NT2/D1 (cell line): Measurements from ENCODE around the gene BSND.

Experiments
- YY1 ChIP-seq: IDR thresholded peaks from 2 replicates; pipeline ENCODE4 v1.6.1; 2011; ENCODE audit not compliant: insufficient read length, insufficient read depth
- ZNF274 ChIP-seq: IDR thresholded peaks from 2 replicates; pipeline ENCODE4 v1.6.1; 2011; ENCODE audit warnings: mild to moderate bottlenecking, low read depth, low read length

DNA sequence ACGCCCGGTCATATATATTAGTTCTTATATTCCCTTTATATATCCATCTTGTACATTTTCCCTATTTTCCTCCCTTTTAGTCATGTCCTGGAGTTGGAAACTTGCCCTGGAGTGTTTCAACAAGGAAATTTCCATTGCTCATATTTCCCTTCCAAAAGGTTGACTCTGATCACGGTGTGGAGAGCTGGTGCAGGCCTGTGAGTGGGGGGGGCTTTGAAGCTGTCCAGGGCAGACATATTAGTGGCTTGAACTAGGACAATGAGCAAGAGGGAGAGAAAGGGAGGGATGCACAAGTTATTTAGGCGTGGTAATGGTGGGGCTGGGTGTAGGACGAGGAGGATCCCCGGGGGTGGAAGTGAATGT lies 48.7 kb upstream of the BSND start:
- TF ChIP-seq YY1 = no peak
- TF ChIP-seq ZNF274 = no peak
